Parathyroid adenoma (tissue), 2 donors: ENCODE data around the gene ERBIN.

ENCODE experiments used
- H2AFZ ChIP-seq: fragments of 300-600 bp; sonication (generic); one replicate; pipeline ENCODE4 v1.7.0; 2017; ENCODE audit warnings: antibody characterized with exemption, mild to moderate bottlenecking
- H3K27ac ChIP-seq: fragments of 300-600 bp; sonication (generic); one replicate; pipeline ENCODE4 v1.7.0; 2017
- H3K27me3 ChIP-seq: fragments of 300-600 bp; sonication (generic); one replicate; pipeline ENCODE4 v1.7.0; 2017; ENCODE audit warnings: low read length; ENCODE audit not compliant: control insufficient read depth, insufficient read depth
- H3K36me3 ChIP-seq: fragments of 300-600 bp; sonication (generic); one replicate; pipeline ENCODE4 v1.7.0; 2017; ENCODE audit warnings: low read length; ENCODE audit not compliant: control insufficient read depth, insufficient read depth
- H3K4me1 ChIP-seq: fragments of 300-600 bp; sonication (generic); one replicate; pipeline ENCODE4 v1.7.0; 2017; ENCODE audit warnings: control low read depth
- H3K4me2 ChIP-seq: fragments of 300-600 bp; sonication (generic); one replicate; pipeline ENCODE4 v1.7.0; 2017; ENCODE audit warnings: low read length
- H3K4me3 ChIP-seq: fragments of 300-600 bp; sonication (generic); one replicate; pipeline ENCODE4 v1.7.0; 2017; ENCODE audit warnings: low read depth, low read length
- H3K79me2 ChIP-seq: fragments of 300-600 bp; sonication (generic); one replicate; pipeline ENCODE4 v1.7.0; 2017; ENCODE audit warnings: control low read depth
- H3K9ac ChIP-seq: fragments of 300-600 bp; sonication (generic); one replicate; pipeline ENCODE4 v1.7.0; 2017; ENCODE audit warnings: mild to moderate bottlenecking
- H3K9me3 ChIP-seq: fragments of 300-600 bp; sonication (generic); one replicate; pipeline ENCODE4 v1.7.0; 2017; ENCODE audit warnings: low read length; ENCODE audit not compliant: control insufficient read depth
- CTCF ChIP-seq: fragments of 300-600 bp; sonication (generic); IDR thresholded peaks from one replicate; pipeline ENCODE4 v1.7.0; 2017; ENCODE audit warnings: antibody characterized with exemption, mild to moderate bottlenecking
- donor health status: primary hyperparathyroidism.

ERBIN gene

DNA sequence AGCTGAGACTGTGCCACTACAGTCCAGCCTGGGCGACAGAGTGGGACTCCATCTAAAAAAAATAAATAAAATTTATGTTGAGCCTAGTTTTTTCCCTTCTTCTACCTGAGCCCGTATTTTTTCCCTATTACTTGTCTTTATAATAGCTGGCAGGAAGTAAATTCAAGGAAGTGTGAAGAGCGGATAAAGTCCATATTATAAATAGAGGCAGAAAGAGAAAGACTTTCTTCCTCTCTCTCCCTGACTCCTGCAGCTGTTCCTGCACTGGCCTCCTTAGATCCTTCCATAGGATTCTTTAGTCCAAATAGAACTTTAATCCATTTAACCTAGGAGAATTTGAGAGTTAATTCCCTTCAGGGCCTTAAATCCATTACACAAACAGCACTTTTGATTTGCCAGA lies 10.3 kb upstream of the ERBIN start:
- Histone ChIP-seq H3K4me3 (no peak overlapping the region), H3K27ac (no peak overlapping the region), H2AFZ (no peak overlapping the region), H3K27me3 (no peaks in the 10 kb centered on the region), H3K9ac (no peak overlapping the region), H3K9me3 (no peaks in the 10 kb centered on the region), H3K4me2 (no peak overlapping the region), H3K4me1 (no peaks in the 10 kb centered on the region), H3K36me3 (no peaks in the 10 kb centered on the region), H3K79me2 (no peaks in the 10 kb centered on the region)
- no peak for TF ChIP-seq CTCF

GRCh38 chr5:65916636-65917035 lies 9.7 kb upstream of the ERBIN start:
- Histone ChIP-seq H3K9ac (no peak overlapping the region), H2AFZ (no peak overlapping the region), H3K36me3 (no peaks in the 10 kb centered on the region), H3K9me3 (no peaks in the 10 kb centered on the region), H3K4me3 (no peak overlapping the region), H3K79me2 (no peaks in the 10 kb centered on the region), H3K4me1 (no peaks in the 10 kb centered on the region), H3K27ac (no peak overlapping the region), H3K4me2 (no peak overlapping the region), H3K27me3 (no peaks in the 10 kb centered on the region)
- no peak for TF ChIP-seq CTCF

- Histone ChIP-seq H3K4me1 (no peaks in the 10 kb centered on the region), H3K79me2 (no peaks in the 10 kb centered on the region), H3K27ac (no peak overlapping the region), H3K9me3 (no peaks in the 10 kb centered on the region), H3K36me3 (no peaks in the 10 kb centered on the region), H2AFZ (no peak overlapping the region), H3K4me2 (no peak overlapping the region), H3K27me3 (no peaks in the 10 kb centered on the region), H3K9ac (no peak overlapping the region), H3K4me3 (no peak overlapping the region)
- TF ChIP-seq CTCF: no peak
Measured at GRCh38 chr5:65919773-65920172, 6.6 kb upstream of the ERBIN start.

- Histone ChIP-seq H3K27ac (no peak overlapping the region), H2AFZ (no peak overlapping the region), H3K4me3 (no peak overlapping the region), H3K36me3 (no peaks in the 10 kb centered on the region), H3K4me2 (no peak overlapping the region), H3K9ac (no peak overlapping the region), H3K79me2 (peaks cover 3% of the 10 kb centered on the region), H3K27me3 (no peaks in the 10 kb centered on the region), H3K4me1 (no peaks in the 10 kb centered on the region), H3K9me3 (no peaks in the 10 kb centered on the region)
- no peak for TF ChIP-seq CTCF
Measured at GRCh38 chr5:65923339-65923738, 3.0 kb upstream of the ERBIN start.

DNA sequence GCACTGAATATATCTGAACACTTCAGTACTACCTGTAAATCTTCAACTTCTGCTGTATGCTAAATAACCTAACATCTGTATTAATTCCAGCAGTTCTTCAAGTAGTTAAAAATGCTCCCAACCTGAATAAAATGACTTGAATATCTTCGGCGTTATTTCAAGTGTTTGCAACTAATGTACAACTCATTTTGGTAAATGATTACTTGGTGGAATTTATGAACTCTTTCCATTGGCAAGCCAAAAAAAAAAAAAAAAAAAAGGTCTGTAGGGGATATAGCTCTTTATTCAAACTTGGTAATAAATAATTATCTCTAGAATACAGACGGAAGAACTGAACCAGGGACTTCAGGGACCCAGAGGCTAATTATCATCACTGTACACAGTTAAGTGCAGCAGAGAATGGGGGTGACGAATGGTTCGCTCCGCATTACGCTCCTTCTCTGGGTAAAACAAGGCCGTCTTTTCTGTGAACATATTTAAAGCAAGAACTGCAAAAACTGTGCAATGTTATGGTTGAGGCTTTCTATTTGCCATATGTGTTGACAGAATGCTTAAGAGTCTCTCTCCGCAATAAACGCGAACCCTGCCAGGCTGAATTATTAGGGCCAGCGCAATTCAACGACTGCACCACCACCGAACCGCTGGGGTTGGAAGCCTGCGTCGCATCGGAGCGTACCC lies 1.9 kb upstream of the ERBIN start:
- no peaks in the 10 kb centered on the region for H3K27me3 ChIP-seq
- no peaks in the 10 kb centered on the region for H3K36me3 ChIP-seq
- peaks cover 10% of the 10 kb centered on the region for H3K79me2 ChIP-seq
- no peak for TF ChIP-seq CTCF
- peak overlapping the region; percentile 77 for H3K4me2 ChIP-seq
- peak overlapping the region; percentile 95 for H2AFZ ChIP-seq
- H3K27ac ChIP-seq: peak overlapping the region; percentile 91
- peak overlapping the region; percentile 64 for H3K4me3 ChIP-seq
- no peaks in the 10 kb centered on the region for H3K4me1 ChIP-seq
- H3K9me3 ChIP-seq: no peaks in the 10 kb centered on the region
- H3K9ac ChIP-seq: peak overlapping the region; percentile 59
